Muscle of leg (tissue), 11 donors: ENCODE results near the gene KRTAP5-9. TPM values are rescaled to one million over a fixed set of nuclear protein-coding genes. Genes with fewer than 3 reads are reported as not detected.
"Not testable (repeated sequence)": the region's sequence is repeated elsewhere in the genome, so short reads cannot be mapped to it uniquely, and the experiment has no call there.

Experiments used
- DNase-seq: peaks from one replicate; pipeline ENCODE4 v3.0.0; 2013
- H3K27ac ChIP-seq: one replicate; pipeline ENCODE4 v1.5.1; 2013; ENCODE audit warnings: mild to moderate bottlenecking, low read length, control low read depth
- H3K27me3 ChIP-seq: one replicate; pipeline ENCODE4 v1.6.1; 2013; ENCODE audit warnings: low read length; ENCODE audit not compliant: control insufficient read depth, insufficient read depth
- H3K36me3 ChIP-seq: one replicate; pipeline ENCODE4 v1.6.1; 2013; ENCODE audit warnings: low read length; ENCODE audit not compliant: control insufficient read depth, insufficient read depth
- H3K4me1 ChIP-seq: one replicate; pipeline ENCODE4 v1.6.1; 2013; ENCODE audit warnings: low read length; ENCODE audit not compliant: control insufficient read depth, insufficient read depth
- H3K4me3 ChIP-seq: one replicate; pipeline ENCODE4 v1.5.1; 2013; ENCODE audit warnings: low read length, control low read depth
- H3K9me3 ChIP-seq: replicated peaks from 2 replicates; pipeline ENCODE4 v1.6.1; 2013; ENCODE audit warnings: low read depth, low read length; ENCODE audit not compliant: control insufficient read depth
- WGBS: methylation state at CpG from one replicate; pipeline ENCODE4 v1.1.5; 2013; ENCODE audit warnings: missing lambda C conversion rate; ENCODE audit not compliant: insufficient coverage; 5-methylcytosine and 5-hydroxymethylcytosine counted together
- polyA plus RNA-seq, 8 donors: library from polyadenylated mRNA; unstranded; fragments of 120-200 nt; gene quantifications; one replicate each; pipeline versions ENCODE4 v1.2.1 to v1.2.3, GENCODE V29; 2013; ENCODE audit warnings: inconsistent platforms in 1 of 8, low replicate concordance in 1 of 8; ENCODE audit not compliant: insufficient read length in 8 of 8, insufficient read depth in 1 of 8
- total RNA-seq: library from RNA; stranded (reverse); fragments of 120-200 nt; gene quantifications from one replicate; pipeline ENCODE4 v1.2.4, GENCODE V29; 2013

Gene KRTAP5-9
- total and polyA plus RNA-seq, 9 donors = 0.16 to 0.34 (median 0.22) TPM; not detected in 5

GRCh38 chr11:71507102-71507501 is 41.1 kb upstream of the KRTAP5-9 start:
- no peaks in the 10 kb centered on the region for H3K4me1 ChIP-seq
- no peaks in the 10 kb centered on the region for H3K27me3 ChIP-seq
- peaks cover 1% of the 10 kb centered on the region for H3K36me3 ChIP-seq
- no peak overlapping the region for H3K4me3 ChIP-seq
- no peak for DNase-seq
- WGBS = 93% methylated on average over 5 of the region's 5 CpGs
- H3K9me3 ChIP-seq = peaks cover 15% of the 10 kb centered on the region
- no peak overlapping the region for H3K27ac ChIP-seq

DNA sequence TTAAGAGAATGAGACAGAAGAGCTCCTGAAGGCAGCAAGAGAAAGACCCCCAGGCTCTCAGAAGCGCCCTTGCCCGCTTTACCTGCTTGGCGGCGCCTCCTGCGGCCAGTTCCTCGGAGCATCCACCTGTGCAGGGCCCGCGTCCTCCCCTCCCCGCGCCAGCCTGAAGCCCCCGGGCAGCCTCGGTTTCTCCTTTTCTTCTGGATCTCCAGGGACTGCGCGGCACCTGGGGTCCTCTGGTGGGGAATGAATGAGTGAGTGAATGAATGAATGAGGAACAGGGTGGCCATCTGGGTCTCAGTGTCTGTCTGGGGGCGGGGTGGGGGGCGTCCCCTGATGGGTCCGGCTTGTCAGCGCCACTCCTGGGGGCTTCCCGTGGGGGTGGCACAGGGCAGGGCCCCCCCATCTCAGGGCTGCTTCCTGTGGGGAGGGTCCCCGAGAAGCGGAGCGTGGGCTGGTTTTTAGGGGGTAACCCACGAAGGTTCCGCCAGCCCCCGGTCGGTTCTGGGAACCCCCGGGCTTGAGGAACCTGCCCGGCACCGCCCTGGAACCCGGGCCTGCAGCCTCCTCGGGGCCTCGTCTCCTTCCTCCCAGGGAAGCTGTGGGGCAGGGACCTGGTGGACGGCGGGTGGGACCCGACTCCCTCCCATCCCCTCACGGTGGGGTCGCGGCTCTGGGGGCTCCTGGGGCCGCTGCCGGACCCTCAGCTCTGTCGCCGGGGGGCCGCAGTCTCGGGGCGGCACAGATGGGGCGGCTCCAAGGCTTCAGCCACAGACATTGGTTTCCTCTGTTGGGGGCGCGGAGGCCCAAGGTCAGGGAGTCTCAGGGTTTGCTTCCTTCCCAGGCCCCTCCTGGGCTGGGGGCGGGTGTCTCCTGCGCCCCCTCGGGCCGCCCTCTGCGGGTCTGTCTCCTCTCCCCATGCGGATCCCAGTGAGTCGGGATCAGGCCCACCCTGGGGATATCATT is 29.4 kb upstream of the KRTAP5-9 start:
- 91% methylated on average over 46 of the region's 55 CpGs for WGBS
- H3K4me3 ChIP-seq = no peak overlapping the region
- H3K27me3 ChIP-seq = no peaks in the 10 kb centered on the region
- no peak overlapping the region for H3K27ac ChIP-seq
- no peaks in the 10 kb centered on the region for H3K36me3 ChIP-seq
- no peaks in the 10 kb centered on the region for H3K9me3 ChIP-seq
- H3K4me1 ChIP-seq = peaks cover 11% of the 10 kb centered on the region
- no peak for DNase-seq

GRCh38 chr11:71519546-71519945 is 28.7 kb upstream of the KRTAP5-9 start:
- Histone ChIP-seq H3K4me1 (peaks cover 11% of the 10 kb centered on the region), H3K4me3 (no peak overlapping the region), H3K9me3 (no peaks in the 10 kb centered on the region), H3K27ac (no peak overlapping the region), H3K27me3 (no peaks in the 10 kb centered on the region), H3K36me3 (no peaks in the 10 kb centered on the region)
- DNase-seq = peak; percentile 23
- 61% methylated on average over 9 of the region's 10 CpGs for WGBS

GRCh38 chr11:71525188-71525937 is 22.9 kb upstream of the KRTAP5-9 start:
- H3K4me1 ChIP-seq = no peaks in the 10 kb centered on the region
- H3K27me3 ChIP-seq = no peaks in the 10 kb centered on the region
- H3K9me3 ChIP-seq = no peaks in the 10 kb centered on the region
- DNase-seq = no peak
- H3K4me3 ChIP-seq = no peak overlapping the region
- WGBS = 64% methylated on average over 2 of the region's 3 CpGs
- no peaks in the 10 kb centered on the region for H3K36me3 ChIP-seq
- H3K27ac ChIP-seq = no peak overlapping the region

GRCh38 chr11:71525938-71526495 is 22.2 kb upstream of the KRTAP5-9 start:
- H3K4me1 ChIP-seq = no peaks in the 10 kb centered on the region
- DNase-seq = no peak
- no peak overlapping the region for H3K4me3 ChIP-seq
- no peaks in the 10 kb centered on the region for H3K27me3 ChIP-seq
- no peaks in the 10 kb centered on the region for H3K36me3 ChIP-seq
- H3K27ac ChIP-seq = no peak overlapping the region
- H3K9me3 ChIP-seq = no peaks in the 10 kb centered on the region
- WGBS = 73% methylated on average over 1 of the region's 2 CpGs

- H3K4me1 ChIP-seq, H3K9me3 ChIP-seq, H3K36me3 ChIP-seq, H3K4me3 ChIP-seq, H3K27me3 ChIP-seq, H3K27ac ChIP-seq, DNase-seq: not testable (repeated sequence)
- 60% methylated on average over 2 of the region's 10 CpGs for WGBS
Measured at GRCh38 chr11:71526796-71527575, 21.2 kb upstream of the KRTAP5-9 start, which contains the start of gene KRTAP5-7. TSS of gene KRTAP5-7 (plus strand) at chr11:71527267. CDS start at chr11:71527301, 34 bp downstream.

DNA sequence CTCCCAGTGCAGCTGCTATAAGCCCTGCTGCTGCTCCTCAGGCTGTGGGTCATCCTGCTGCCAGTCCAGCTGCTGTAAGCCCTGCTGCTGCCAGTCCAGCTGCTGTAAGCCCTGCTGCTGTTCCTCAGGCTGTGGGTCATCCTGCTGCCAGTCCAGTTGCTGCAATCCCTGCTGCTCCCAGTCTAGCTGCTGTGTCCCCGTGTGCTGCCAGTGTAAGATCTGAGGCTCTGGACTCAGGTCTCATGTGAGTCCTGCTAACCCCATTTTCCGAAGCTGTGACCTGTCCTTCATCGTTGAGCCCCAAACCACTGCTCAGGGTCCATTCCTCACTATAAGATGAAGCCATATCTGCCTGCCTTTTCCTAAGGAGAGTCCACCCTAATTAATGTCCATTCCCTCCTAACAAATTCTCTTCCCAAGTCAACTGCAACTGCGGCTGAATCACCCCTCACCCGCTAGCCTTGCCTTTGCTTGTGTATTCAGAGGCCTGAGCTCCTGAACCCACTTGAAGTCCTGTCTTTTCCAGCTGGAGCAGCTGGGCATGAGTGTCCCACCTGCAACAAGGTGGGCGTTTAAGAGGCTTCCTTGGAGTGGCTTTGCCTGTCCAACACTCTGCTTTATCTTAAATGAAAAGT is 20.5 kb upstream of the KRTAP5-9 start:
- H3K27me3 ChIP-seq = no peaks in the 10 kb centered on the region
- DNase-seq = peak; percentile 10
- WGBS = 81% methylated on average over 5 of the region's 6 CpGs
- H3K4me1 ChIP-seq = no peaks in the 10 kb centered on the region
- no peak overlapping the region for H3K27ac ChIP-seq
- no peaks in the 10 kb centered on the region for H3K9me3 ChIP-seq
- H3K4me3 ChIP-seq = no peak overlapping the region
- no peaks in the 10 kb centered on the region for H3K36me3 ChIP-seq

- H3K36me3 ChIP-seq = no peaks in the 10 kb centered on the region
- H3K4me1 ChIP-seq = no peaks in the 10 kb centered on the region
- H3K27ac ChIP-seq = no peak overlapping the region
- H3K27me3 ChIP-seq = no peaks in the 10 kb centered on the region
- no peak overlapping the region for H3K4me3 ChIP-seq
- no peak for DNase-seq
- H3K9me3 ChIP-seq = no peaks in the 10 kb centered on the region
- WGBS = 100% methylated on average over 1 of the region's 11 CpGs
Measured at GRCh38 chr11:71530602-71531001, 17.6 kb upstream of the KRTAP5-9 start.

DNA sequence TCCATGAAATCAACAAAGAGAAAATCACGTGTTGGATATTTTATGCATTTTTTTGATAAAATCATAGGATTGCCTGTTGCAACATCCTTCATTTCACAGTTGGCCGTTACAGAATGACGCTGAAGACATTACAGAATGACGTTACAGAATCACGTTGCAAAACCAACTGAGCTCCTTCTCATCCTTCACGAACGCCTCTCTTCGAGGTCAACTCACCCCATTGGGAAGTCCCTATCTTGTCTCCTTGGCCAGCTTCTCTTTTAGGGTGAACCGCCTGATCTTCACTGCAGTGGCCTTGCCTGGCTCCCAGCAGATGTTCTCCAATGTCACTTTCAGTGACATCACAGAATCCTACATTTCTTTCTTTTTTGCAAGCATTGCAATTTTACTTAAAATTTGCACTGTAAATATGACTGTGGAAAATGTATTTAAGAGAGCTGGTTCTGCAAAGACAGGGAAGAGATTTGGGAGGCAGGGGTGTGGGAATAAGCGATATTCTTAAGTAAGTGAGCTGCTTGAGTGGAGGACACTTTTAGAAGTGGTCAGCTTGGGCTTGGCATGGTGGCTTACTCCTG is 16.1 kb upstream of the KRTAP5-9 start:
- no peaks in the 10 kb centered on the region for H3K27me3 ChIP-seq
- no peak overlapping the region for H3K27ac ChIP-seq
- DNase-seq = no peak
- WGBS = 82% methylated on average over 9 of the region's 10 CpGs
- no peaks in the 10 kb centered on the region for H3K36me3 ChIP-seq
- no peak overlapping the region for H3K4me3 ChIP-seq
- no peaks in the 10 kb centered on the region for H3K9me3 ChIP-seq
- no peaks in the 10 kb centered on the region for H3K4me1 ChIP-seq
